GM12872 (cell line): ENCODE results near the gene POU6F2.

Experiments used
- TF ChIP-seq, protein P1 (sequence below): IDR thresholded peaks from 3 replicates; pipeline ENCODE4 v1.5.1; 2011; ENCODE audit warnings: low read depth, mild to moderate bottlenecking, low read length, moderate library complexity; ENCODE audit not compliant: insufficient read depth

POU6F2 gene

GRCh38 chr7:39413636-39414223 is 436.0 kb downstream of the POU6F2 start:
- TF ChIP-seq, protein P1, sequence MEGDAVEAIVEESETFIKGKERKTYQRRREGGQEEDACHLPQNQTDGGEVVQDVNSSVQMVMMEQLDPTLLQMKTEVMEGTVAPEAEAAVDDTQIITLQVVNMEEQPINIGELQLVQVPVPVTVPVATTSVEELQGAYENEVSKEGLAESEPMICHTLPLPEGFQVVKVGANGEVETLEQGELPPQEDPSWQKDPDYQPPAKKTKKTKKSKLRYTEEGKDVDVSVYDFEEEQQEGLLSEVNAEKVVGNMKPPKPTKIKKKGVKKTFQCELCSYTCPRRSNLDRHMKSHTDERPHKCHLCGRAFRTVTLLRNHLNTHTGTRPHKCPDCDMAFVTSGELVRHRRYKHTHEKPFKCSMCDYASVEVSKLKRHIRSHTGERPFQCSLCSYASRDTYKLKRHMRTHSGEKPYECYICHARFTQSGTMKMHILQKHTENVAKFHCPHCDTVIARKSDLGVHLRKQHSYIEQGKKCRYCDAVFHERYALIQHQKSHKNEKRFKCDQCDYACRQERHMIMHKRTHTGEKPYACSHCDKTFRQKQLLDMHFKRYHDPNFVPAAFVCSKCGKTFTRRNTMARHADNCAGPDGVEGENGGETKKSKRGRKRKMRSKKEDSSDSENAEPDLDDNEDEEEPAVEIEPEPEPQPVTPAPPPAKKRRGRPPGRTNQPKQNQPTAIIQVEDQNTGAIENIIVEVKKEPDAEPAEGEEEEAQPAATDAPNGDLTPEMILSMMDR, result no peak

DNA sequence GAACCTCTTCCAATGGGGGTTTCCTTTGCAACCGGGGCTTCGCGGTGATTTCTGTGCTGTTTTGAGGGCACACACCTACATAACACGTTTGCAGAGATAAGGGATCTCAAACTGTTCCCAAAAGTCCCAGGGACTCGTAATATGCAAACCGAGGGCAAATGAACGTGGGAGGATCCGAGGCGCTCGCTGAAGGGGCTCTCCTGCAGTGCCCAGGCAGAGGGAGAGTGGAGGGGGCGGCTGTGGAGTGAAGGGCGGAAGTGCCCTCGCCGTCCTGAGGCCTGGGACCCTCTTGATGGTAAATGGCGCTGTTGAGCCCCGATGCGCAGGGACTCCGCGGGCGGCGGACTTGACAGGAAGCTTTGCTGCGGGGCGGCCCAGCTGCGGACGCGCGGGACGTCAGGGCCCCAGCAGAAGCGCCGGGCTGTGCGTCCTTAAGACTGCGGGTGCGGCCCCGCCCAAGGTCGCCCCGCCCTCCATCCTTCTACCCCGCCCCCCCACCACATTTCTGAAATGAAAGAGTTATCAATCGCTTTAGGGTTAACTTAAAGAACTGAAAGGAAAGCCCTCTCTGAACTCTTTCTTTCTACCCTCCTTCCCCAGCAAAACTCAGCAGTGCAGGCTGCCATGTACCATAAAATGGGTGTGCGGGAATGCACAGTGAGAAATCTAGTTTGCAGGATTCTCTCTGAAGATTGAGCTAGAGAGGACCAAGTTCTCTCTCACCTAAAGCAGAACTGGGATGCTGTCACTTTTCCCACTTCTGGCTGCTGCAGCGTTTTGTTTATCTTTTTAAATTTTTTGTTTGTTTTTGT is 436.7 kb downstream of the POU6F2 start:
- TF ChIP-seq, protein P1, result peak; percentile 27; the same call in 2 of the 3 replicates

GRCh38 chr7:39415091-39415787 is 437.5 kb downstream of the POU6F2 start:
- TF ChIP-seq, protein P1, result no peak

GRCh38 chr7:39416866-39417265 is 439.2 kb downstream of the POU6F2 start:
- TF ChIP-seq, protein P1, result no peak

GRCh38 chr7:39417642-39418041 is 439.9 kb downstream of the POU6F2 start:
- TF ChIP-seq, protein P1, result no peak

GRCh38 chr7:39421251-39421650 is 443.5 kb downstream of the POU6F2 start:
- TF ChIP-seq, protein P1, result no peak

DNA sequence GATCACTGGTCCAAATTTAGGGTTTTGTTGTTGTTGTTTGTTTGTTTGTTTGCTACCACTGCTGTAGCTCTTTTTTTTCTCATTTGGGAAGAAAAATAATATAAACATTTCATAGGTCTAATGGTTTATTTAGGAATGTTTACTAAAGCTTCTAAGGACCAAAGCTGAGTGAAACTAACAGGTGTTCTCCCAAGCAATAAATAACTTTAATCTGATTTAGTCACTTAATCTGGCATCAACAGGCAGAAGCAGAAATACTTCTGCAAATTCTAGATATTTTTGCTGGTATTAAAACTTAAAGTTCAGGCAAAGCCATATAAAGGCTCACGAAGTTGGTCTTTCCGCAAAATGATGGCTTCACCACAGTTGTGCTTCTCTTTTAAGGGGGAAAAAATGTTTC is 444.0 kb downstream of the POU6F2 start:
- TF ChIP-seq, protein P1, result no peak
